Measurements from ENCODE around the gene WDR44.
A peak's percentile ranks its signal among the peaks of the same experiment; 100 is the strongest.
"Not testable (repeated sequence)": the region's sequence is repeated elsewhere in the genome, so short reads cannot be mapped to it uniquely, and the experiment has no call there.

Gene WDR44

GRCh38 chrX:118484216-118484903 lies 138.5 kb downstream of the WDR44 start:
- TF ChIP-seq CTCF (IDR thresholded peaks at IDR 0.05; ENCODE audit: extremely low read depth, insufficient read depth, missing control alignments) = no peak
- no peak for DNase-seq (ENCODE audit: low spot score)
- in situ Hi-C loops (cut with MboI; ENCODE audit: low pct_unique_long_range_greater_than_20kb, low sequenced_read_pairs, unreplicated experiment) = no loop called here

- DNase-seq (ENCODE audit: low spot score); in situ Hi-C loops (cut with MboI; ENCODE audit: low pct_unique_long_range_greater_than_20kb, low sequenced_read_pairs, unreplicated experiment): not testable (repeated sequence)
Measured at GRCh38 chrX:118486693-118487092, 140.8 kb downstream of the WDR44 start.

GRCh38 chrX:118493016-118493415 lies 147.1 kb downstream of the WDR44 start:
- DNase-seq (ENCODE audit: low spot score) = no peak
- in situ Hi-C loops (cut with MboI; ENCODE audit: low pct_unique_long_range_greater_than_20kb, low sequenced_read_pairs, unreplicated experiment) = no loop called here
- no peak for TF ChIP-seq CTCF (IDR thresholded peaks at IDR 0.05; ENCODE audit: extremely low read depth, insufficient read depth, missing control alignments)

GRCh38 chrX:118493653-118494297 lies 147.9 kb downstream of the WDR44 start:
- no peak for TF ChIP-seq CTCF (IDR thresholded peaks at IDR 0.05; ENCODE audit: extremely low read depth, insufficient read depth, missing control alignments)
- in situ Hi-C loops (cut with MboI; ENCODE audit: low pct_unique_long_range_greater_than_20kb, low sequenced_read_pairs, unreplicated experiment) = no loop called here
- DNase-seq (ENCODE audit: low spot score) = no peak

GRCh38 chrX:118495061-118495921 lies 149.4 kb downstream of the WDR44 start, which contains the start of gene DOCK11:
TSS of gene DOCK11 (plus strand) at chrX:118495815. CDS start at chrX:118495972, 157 bp downstream.
- DNase-seq (ENCODE audit: low spot score) = peak; percentile 80

GRCh38 chrX:118495958-118496762 lies 150.3 kb downstream of the WDR44 start:
- in situ Hi-C loops (cut with MboI; ENCODE audit: low pct_unique_long_range_greater_than_20kb, low sequenced_read_pairs, unreplicated experiment) = no loop called here
- DNase-seq (ENCODE audit: low spot score) = peak; percentile 50
- no peak for TF ChIP-seq CTCF (IDR thresholded peaks at IDR 0.05; ENCODE audit: extremely low read depth, insufficient read depth, missing control alignments)

More at GRCh38 chrX:118495061-118495921, 149.4 kb downstream of the WDR44 start, which contains the start of gene DOCK11:
- TF ChIP-seq CTCF (IDR thresholded peaks at IDR 0.05; ENCODE audit: extremely low read depth, insufficient read depth, missing control alignments) = no peak
- in situ Hi-C loops (cut with MboI; ENCODE audit: low pct_unique_long_range_greater_than_20kb, low sequenced_read_pairs, unreplicated experiment) = no loop called here

All from GM13977 (cell line).